ENCODE measurements around the gene RAB6C.
"Not testable (repeated sequence)": the region's sequence is repeated elsewhere in the genome, so short reads cannot be mapped to it uniquely, and the experiment has no call there.

- TF ChIP-seq, protein P1, sequence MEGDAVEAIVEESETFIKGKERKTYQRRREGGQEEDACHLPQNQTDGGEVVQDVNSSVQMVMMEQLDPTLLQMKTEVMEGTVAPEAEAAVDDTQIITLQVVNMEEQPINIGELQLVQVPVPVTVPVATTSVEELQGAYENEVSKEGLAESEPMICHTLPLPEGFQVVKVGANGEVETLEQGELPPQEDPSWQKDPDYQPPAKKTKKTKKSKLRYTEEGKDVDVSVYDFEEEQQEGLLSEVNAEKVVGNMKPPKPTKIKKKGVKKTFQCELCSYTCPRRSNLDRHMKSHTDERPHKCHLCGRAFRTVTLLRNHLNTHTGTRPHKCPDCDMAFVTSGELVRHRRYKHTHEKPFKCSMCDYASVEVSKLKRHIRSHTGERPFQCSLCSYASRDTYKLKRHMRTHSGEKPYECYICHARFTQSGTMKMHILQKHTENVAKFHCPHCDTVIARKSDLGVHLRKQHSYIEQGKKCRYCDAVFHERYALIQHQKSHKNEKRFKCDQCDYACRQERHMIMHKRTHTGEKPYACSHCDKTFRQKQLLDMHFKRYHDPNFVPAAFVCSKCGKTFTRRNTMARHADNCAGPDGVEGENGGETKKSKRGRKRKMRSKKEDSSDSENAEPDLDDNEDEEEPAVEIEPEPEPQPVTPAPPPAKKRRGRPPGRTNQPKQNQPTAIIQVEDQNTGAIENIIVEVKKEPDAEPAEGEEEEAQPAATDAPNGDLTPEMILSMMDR (conservative IDR thresholded peaks at IDR 0.05 in 1 of 2, IDR thresholded peaks at IDR 0.05 in 1 of 2; ENCODE audit: extremely low read depth in 1 of 2, insufficient read depth in 1 of 2, low read depth in 1 of 2, low read length in 2 of 2) = not testable (repeated sequence)
- TF ChIP-seq EZH2 (IDR thresholded peaks at IDR 0.05; ENCODE audit: borderline replicate concordance, low read length) = not testable (repeated sequence)
These were observed 13.7 kb downstream of the RAB6C start for GRCh38 chr2:129993151-129993550.
